NCI-H526 (cell line): Measurements from ENCODE around the gene DOK5.

ENCODE experiments used
- DNase-seq, 2 experiments: peaks; one replicate each; lab custom pipeline; 2025; lab: John Stamatoyannopoulos, UW

The DOK5 gene

DNA sequence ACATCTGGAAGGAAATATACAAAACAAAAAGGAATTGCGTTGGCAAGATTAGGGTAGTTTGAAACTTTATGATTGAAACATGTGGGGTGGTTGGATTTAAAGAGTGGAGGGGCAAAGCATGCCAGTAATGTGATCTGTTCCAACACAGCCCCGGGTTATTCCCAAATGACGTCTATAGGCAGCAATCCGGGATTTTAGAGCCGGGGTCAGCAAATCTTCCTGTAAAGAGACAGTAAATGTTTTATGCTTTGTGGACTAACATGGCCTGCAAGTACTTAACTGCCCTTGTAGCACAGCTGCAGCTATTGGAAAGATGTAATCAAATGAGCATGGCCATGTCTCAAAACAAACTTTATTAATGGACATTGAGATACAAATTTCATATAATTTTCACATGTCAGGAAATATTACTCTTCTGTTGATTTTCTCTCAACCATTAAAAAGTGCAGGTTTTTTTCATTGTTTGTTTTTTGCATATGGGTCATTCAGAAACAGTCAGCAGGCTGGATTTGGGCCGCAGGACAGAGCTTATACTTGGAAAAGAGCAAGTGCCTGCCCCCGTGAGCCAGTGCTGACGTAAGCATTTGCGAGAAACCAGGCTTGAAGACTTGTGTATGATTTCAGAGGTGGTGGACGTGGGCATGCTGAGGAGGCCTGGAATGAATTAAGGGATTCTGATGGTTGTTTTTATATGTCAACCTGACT lies 136.5 kb downstream of the DOK5 start:
- no peak for DNase-seq

DNA sequence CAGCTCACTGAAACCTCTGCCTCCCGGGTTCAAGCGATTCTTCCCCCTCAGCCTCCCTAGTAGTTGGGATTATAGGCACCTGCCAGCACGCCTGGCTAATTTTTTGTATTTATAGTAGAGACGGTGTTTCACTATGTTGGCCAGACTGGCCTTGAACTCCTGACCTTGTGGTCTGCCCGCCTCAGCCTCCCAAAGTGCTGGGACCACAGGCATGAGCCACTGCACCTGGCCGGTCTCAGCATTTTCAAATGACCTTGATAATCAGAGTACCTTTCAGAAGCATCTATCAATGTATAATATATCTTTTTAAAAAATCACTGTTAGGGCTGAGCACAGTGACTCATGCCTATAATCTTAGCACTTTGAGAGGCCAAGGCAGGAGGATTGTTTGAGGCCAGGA lies 143.0 kb downstream of the DOK5 start:
- DNase-seq: no peak

DNA sequence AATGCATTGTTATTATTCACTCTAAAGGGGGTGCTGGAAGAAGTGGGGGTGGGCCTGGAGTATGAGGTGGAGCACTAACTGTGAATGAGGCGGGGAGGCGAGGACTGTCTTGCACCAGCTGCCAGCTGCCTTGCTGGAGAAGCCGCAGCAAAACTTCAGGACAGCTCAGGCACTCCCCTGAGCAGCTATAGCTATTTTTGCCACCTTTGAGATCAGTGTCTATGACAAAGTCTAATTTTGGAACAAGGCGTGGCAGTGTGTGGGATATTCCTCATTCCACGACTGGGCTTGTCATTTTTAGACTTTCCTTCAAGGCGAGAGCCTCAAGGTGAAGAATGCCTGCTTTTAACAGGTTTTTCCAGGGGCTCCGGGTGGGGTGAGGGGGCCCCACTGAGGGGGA lies 143.8 kb downstream of the DOK5 start:
- DNase-seq: no peak

DNA sequence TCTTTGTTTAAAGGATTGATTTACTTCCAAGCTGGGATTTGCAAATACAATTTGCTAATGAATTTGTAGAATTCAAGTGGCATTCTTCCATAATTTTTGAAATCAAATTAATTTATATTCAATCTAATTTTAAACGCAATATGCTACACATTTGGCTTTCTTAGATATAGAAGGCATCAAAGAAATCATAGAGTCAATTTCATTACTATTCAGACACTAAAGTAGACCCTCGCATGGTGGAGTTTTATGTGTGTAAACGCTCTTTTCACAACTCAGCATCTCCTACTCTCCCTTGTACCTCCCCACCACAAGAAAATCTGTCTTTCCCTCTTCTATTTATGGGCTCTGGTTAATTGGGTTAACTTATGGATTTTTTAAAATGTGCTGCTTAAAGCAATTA lies 144.3 kb downstream of the DOK5 start:
- DNase-seq: no peak

DNA sequence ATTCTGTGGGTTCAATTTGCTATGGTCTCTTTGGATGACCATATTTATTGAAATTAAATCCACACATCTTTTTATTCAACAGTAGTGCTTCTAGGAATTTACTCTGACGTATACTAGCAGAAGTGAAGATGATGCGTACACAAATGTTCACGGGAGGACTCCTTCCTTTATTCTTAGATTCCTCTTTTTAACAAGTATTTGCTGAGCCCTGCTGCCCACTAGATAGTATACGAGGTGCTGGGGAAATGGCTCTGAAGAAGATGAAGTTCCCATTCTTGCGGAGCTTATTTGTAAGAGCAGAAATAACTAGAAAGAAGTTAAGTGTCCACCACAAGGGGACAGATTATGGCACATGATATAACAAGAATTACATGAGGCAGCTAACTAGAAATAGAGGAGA lies 145.2 kb downstream of the DOK5 start:
- DNase-seq: no peak

DNA sequence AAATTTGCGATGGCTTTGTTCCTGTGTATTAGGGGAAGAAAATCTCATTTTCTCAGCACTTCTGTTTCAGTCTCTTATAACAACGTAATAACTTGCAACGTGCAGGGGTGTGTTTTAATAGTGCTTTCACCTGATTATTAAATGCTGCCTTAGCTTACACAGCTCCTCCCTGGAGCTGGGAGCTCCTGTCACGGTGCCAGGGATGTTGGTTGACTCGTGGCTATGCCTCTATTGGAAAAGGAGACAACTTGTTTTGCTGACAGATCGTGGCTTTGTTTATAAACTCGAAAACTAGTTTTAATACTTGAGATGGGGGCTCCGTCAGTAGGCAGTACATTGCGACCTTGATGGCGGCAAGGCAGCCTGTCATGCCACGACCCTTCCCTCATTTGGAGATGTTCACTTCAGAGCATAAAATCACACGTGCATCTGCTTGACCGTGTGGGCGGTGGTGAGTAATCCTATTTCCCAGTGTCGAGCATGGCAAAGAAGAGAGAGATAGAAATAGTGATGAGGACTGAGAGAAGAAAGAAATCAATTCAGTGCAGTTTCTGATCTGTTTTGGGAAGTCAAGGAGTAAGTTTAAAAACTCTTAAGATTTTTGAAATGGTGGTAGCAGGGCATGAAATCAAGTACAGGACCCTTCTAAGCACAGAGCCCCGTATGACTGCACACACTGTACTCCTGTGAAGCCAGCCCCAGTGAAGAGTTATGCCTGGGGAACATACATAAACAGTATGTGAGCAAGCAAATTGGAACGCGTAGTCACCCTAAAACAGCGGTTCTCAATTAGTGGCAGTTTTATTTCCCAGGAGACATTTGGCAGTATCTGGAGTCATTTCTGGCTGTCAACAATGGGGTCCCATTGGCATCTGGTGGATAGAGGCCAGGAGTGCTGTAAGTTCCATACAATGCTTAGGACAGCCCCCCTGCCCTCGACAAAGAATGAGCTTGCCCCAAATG lies 147.2 kb downstream of the DOK5 start:
- no peak for DNase-seq

DNA sequence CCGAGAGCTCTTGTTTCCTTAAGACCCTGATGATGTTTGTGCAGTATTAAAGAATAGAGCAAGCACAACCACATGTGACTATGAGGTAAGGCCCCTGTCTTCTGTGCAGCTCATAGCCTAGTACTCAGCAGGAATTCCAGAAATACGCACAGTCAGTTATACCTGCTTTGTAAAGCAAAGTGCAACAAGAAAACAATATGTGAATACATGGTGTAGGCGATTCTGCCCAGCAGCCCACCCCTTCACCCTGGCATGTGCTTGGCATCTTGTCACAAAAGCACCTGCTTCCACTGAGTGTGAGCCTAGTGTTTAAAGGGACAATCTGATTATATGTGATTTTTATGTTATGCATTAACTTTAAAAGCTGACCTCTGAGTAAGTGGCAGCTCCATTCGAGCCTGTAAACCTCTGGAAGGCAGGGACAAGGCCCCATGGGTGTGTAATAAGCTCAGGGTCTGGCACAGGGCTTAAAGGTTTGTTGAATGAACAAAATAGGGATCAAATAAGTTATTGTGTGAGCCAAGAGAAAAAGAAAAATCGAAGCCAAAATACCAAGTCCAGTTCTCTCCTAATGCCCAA lies 148.7 kb downstream of the DOK5 start:
- DNase-seq: peak; percentile 70 to 81

DNA sequence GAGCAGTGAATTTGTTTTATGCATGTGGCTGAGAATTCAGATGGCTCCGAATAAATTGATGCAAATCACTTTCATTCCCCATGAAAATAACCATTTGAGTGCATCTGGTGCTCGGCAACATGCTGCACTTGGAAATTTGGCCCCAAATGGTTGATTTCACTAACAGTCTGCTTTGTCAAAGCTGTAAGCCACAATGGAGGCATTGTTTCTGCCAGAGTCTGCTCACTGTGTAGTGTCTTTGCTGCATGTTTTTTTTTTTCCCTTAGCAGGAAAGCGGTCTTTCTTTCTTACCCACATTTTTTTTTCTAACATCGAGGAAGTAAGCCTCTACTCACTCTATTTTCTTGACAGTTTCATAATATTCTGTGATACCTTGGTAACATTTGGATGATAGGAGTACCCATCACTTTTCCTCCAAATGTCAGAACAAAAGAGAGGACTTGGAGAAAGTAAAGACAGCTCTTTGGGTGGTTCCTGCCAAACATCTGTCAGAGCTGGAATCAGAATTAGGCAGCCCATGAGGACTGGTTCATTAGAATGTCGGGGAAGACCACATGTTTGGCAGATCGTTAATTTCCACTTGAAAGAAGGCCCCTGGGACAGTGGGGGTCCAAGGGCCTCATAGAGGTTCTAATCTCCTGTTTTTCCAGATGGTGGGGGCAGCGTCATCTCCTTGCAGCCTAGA lies 149.5 kb downstream of the DOK5 start:
- peak; percentile 98 to 99 for DNase-seq

DNA sequence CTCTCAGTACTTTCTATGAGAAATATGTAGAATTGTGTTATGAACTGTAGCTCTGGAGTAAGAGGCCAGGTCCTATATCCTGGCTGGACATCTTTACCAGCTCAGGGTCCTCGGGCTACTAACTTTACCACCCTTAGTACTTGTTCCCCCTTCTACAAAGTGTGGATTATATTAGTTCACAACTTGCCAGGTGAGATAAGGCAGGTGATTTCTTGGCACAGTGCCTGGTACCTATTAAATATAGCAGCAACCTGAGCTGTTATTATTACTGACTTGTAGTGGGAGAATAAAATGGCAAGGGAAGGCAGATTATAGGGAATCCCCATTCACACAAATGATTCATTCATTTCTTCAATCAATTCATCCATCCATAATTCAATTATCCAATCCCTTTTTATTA lies 150.1 kb downstream of the DOK5 start:
- DNase-seq: peak; percentile 69 to 82

DNA sequence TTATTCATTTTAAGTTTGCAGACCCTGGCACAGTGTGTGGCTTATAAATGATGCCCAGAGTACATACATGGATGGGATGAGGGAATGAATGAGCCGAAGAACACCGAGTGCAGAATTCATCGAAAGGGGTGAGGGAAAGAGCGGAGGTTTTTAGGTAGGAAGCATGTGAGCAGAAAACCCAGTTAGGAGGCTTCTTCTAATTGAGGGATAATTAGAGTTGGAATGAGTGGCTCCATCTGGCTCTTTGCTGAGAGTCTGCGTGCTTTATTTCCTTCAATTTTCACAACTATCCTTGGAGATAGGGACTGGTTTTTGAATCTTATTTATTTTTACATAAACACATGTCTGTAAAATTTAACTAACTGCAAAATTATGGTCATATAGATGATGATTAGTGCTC lies 150.7 kb downstream of the DOK5 start:
- DNase-seq: peak in 1 of 2 experiments; percentile 29

DNA sequence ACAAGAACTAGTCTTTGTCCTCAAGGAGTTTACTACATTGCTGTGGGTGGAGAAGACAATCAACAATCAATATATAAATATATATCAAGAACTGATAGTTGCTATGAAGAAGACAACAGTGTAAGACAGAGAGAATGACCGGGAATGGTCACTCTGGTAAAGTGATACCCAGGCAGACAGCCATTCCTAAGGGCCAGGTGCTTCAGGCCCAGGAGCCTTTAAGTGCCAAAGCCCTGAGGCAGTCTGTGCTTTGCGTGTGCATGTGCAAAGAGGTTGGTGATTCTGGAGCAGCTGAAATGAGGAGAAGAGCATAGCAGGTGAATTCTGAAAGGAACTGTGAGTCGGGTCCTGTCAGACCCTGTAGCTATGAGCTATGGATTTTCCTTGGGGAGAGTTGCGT lies 154.2 kb downstream of the DOK5 start:
- peak; percentile 20 to 68 for DNase-seq

DNA sequence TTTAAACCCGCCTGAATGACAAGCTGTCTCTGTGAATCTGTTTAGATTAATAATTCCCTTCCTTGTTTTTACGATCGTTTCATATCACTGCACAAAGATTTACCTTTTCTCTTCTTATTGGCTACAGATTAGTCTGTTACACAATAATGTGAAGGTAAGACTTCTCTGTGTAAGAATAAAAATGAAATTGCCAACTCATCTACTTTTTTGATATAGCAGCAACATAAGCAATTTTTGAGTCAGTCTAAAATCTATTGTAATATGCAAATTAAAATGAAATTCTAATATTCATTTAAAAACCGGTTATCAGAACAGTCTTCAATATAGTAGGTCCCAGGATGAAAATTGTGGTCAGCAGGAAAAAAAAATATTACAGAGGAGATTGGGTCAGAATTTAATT lies 155.2 kb downstream of the DOK5 start:
- no peak for DNase-seq

DNA sequence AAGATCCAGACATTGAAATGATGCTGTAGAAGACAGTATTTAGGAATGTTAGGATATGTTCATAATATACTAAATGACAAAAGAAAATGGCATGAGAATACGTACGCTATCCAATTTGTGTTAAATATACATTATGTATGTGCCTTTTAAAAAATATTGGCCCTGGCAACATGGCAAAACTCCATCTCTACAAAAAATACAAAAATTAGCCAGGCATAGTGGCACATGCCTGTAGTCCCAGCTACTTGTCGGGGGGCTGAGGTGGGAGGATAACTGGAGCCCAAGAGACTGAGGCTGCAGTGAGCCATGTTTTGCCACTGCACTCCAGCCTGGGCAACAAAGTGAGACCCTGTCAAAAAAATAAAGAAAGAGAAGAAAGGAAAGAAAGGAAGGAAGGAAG lies 155.7 kb downstream of the DOK5 start:
- no peak for DNase-seq

DNA sequence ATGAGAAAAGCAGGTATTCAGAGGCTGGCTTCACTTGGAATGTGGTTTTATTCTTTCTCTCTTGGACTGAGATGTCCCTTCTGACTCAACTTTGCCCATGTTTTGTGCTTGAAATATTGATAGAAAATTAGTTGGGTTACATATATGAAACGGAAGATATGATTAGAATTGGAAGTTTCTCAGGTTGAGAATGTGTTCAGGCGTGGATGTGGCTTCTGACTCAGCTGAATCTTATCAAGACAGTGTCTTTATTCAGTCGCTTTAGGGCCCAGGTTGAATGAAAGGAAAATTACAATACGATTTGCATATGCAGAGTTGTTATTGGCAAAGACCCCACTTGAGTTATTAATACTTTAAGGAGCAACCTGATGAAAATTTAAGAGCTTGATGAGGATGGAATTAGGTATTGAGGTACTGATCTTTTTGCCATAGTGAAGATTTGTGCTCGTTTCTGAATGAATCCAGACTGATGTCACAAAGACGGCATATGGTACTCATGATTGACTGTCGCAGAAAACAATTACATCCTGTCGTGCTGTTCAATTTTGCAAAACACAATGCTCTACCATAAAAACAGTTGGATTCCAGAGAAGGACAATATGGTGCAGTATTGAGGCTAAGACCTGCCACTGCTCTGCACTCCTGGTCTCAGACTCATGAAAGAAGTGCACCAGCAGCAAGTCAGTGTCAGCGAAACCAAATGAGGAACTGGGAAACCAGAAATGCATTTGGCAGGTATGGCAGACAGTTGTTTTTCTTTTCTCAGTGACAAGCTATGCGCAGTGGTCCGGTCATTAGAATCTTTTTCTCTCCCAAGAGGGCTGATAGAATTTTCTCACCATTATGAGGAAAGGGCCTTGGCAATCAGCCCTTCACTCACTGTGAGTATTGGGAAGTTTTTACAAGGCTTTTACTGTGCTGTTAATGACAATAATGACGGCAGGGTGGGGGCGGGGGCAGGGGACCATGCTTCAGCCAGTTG lies 158.3 kb downstream of the DOK5 start:
- peak; percentile 43 to 53 for DNase-seq

DNA sequence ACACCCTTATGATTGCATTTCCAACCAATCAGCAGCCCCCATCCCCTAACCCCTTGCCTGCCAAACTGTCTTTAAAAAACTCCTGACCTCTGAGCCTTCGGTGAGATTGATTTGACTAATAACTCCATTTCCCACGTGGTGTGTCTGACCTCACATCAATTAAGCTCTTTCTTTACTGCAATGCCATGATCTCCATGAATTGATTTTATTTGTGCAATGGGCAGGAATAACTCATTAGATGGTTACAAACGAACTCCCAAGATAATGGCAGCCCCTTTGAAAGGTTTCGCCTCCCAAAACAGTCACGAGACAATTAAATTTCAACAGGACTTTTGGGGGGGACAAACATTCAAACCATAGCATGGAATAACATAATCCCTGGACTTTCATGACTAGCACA lies 161.2 kb downstream of the DOK5 start:
- peak in 1 of 2 experiments; percentile 13 for DNase-seq

DNA sequence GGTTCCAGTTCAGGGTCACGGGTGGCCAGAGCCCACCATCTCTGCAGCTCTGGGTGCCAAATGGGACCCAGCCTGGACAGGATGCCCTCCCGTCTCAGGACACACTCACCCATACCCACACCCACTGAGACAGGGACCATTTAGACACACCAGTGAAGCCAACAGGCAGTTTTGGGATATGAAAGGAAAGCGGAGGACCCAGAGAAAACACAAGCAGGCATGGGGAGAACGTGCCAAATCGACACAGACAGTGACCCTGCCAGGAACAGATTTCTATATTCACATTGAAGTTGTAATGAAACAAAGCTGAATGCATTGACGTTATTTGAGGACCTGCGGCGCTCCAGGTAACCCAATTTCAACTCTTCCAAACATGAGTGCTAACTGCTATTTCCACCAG lies 164.5 kb downstream of the DOK5 start:
- no peak for DNase-seq

DNA sequence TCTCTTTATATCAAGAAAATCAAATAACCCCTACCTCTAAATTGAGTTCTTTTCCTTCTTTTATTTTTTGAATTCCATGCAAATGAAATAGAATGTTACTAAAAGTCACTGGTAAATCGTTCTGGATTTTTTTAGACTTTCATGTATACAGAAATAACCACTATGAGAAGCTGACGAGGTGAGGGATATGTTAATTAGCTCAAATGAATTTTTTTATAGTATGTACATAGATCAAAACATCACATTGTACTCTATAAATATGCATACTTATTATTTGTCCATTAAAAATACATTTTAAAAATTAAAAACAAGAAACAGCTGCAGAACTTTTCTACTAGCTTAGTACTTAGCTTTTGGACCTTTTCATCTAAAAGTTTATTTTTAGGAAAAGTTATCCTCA lies 165.4 kb downstream of the DOK5 start:
- DNase-seq: no peak

DNA sequence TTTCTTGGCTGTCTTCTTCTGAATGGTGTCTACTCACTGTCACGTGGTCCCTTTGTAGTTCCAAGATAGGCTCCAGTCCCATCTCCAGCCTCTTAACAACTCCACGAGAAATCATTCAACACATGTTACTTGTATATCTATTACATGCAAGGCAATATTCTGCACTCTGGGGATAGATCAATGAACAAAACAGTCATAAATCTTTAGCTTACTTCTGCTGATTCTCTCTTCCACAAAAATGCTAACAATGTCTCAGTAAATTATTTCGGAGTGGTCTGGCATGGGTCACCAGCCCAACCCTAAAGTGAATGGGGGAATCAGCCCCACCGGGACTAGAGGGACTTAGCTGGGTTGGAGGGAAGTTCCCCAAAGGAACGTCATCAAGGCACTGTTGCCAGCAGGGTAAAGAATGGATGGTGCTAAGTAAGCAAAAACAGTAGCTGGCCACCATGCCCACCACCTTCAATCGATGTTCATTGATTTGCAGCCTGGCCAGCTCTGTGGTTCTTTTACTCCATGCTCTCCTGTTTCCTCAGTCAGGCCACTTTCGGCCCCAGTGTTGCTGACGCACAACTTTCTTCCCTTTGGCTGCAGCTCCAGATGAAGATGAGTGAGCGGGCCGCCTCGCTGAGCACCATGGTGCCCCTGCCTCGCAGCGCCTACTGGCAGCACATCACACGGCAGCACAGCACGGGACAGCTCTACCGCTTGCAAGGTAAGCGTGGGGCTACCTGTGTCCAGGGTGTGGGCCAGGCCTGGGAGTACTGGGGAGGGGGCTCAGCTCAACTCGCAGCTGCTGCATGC lies 167.7 kb downstream of the DOK5 start:
- DNase-seq: no peak

DNA sequence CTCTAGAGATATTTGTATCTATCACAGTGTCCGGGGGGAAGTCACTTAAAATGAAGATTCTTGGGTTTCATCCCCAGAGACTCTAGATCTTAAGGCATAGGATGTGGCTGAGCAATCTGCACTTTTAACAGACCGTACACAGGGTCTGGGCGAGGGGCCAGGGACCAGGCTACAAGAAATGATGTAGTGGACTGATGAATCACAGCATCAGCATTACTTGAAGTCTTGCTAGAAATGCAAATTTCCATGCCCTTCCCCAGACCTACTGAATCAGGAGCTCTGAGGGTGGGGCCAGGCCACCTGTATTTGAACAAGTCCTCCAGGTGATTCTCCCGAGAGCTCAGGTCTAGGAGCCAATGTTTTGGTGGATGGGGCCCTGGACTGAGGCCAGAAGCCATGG lies 168.4 kb downstream of the DOK5 start:
- DNase-seq: peak in 1 of 2 experiments; percentile 39
